WTC11 (cell line): ENCODE data around the gene S100B.

Experiments used
- ATF3 ChIP-seq: sonication (generic); formaldehyde crosslinking; conservative IDR thresholded peaks from 2 replicates; pipeline ENCODE4 v1.8.1; 2022; ENCODE audit warnings: mild to moderate bottlenecking, missing genetic modification reagents
- CTCF ChIP-seq: fragments of 200-600 bp; IDR thresholded peaks from 2 replicates; pipeline ENCODE4 v1.8.0; 2022; ENCODE audit warnings: antibody characterized with exemption
- NFYB ChIP-seq: sonication (generic); formaldehyde crosslinking; conservative IDR thresholded peaks from 2 replicates; pipeline ENCODE4 v1.8.0; 2022; ENCODE audit warnings: low read depth, missing genetic modification reagents
- TF ChIP-seq, protein P1 (sequence below): sonication (generic); formaldehyde crosslinking; conservative IDR thresholded peaks from 2 replicates; pipeline ENCODE4 v1.8.1; 2023; ENCODE audit warnings: mild to moderate bottlenecking, low read depth, missing genetic modification reagents, moderate library complexity
- TF ChIP-seq, protein P2 (sequence below): sonication (generic); formaldehyde crosslinking; IDR thresholded peaks from 2 replicates; pipeline ENCODE4 v1.8.1; 2022; ENCODE audit warnings: low read depth, missing genetic modification reagents, borderline replicate concordance
- TF ChIP-seq, protein P3 (sequence below): sonication (generic); formaldehyde crosslinking; IDR thresholded peaks from 2 replicates; pipeline ENCODE4 v1.8.1; 2023; ENCODE audit warnings: mild to moderate bottlenecking, missing genetic modification reagents, moderate library complexity

GRCh38 chr21:46622226-46622625 is 17.3 kb upstream of the S100B start:
- TF ChIP-seq, protein P1, sequence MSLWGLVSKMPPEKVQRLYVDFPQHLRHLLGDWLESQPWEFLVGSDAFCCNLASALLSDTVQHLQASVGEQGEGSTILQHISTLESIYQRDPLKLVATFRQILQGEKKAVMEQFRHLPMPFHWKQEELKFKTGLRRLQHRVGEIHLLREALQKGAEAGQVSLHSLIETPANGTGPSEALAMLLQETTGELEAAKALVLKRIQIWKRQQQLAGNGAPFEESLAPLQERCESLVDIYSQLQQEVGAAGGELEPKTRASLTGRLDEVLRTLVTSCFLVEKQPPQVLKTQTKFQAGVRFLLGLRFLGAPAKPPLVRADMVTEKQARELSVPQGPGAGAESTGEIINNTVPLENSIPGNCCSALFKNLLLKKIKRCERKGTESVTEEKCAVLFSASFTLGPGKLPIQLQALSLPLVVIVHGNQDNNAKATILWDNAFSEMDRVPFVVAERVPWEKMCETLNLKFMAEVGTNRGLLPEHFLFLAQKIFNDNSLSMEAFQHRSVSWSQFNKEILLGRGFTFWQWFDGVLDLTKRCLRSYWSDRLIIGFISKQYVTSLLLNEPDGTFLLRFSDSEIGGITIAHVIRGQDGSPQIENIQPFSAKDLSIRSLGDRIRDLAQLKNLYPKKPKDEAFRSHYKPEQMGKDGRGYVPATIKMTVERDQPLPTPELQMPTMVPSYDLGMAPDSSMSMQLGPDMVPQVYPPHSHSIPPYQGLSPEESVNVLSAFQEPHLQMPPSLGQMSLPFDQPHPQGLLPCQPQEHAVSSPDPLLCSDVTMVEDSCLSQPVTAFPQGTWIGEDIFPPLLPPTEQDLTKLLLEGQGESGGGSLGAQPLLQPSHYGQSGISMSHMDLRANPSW (CRISPR knock-in tag), result no peak
- TF ChIP-seq, protein P2, sequence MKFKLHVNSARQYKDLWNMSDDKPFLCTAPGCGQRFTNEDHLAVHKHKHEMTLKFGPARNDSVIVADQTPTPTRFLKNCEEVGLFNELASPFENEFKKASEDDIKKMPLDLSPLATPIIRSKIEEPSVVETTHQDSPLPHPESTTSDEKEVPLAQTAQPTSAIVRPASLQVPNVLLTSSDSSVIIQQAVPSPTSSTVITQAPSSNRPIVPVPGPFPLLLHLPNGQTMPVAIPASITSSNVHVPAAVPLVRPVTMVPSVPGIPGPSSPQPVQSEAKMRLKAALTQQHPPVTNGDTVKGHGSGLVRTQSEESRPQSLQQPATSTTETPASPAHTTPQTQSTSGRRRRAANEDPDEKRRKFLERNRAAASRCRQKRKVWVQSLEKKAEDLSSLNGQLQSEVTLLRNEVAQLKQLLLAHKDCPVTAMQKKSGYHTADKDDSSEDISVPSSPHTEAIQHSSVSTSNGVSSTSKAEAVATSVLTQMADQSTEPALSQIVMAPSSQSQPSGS (CRISPR knock-in tag), result no peak
- TF ChIP-seq, protein P3, sequence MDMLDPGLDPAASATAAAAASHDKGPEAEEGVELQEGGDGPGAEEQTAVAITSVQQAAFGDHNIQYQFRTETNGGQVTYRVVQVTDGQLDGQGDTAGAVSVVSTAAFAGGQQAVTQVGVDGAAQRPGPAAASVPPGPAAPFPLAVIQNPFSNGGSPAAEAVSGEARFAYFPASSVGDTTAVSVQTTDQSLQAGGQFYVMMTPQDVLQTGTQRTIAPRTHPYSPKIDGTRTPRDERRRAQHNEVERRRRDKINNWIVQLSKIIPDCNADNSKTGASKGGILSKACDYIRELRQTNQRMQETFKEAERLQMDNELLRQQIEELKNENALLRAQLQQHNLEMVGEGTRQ (CRISPR knock-in tag), result no peak
- no peak for TF ChIP-seq ATF3 (CRISPR knock-in tag)
- TF ChIP-seq CTCF, result no peak
- TF ChIP-seq NFYB (CRISPR knock-in tag), result no peak
